Stromal cell of bone marrow (primary cell): Measurements from ENCODE around the gene KLHL8.

ENCODE experiments used
- DNase-seq: peaks from one replicate; pipeline ENCODE4 v3.0.0-alpha.2; 2012; ENCODE audit warnings: low read depth

Gene KLHL8

GRCh38 chr4:87220094-87220822 is at the start of gene KLHL8:
Gene KLHL8, minus strand, starts transcription at chr4:87220618. Its CDS starts 25,079 bp downstream, at chr4:87195539.
- peak; percentile 79 for DNase-seq

GRCh38 chr4:87270144-87270543 is 49.7 kb upstream of the KLHL8 start:
- peak; percentile 27 for DNase-seq

GRCh38 chr4:87268411-87268810 is 48.0 kb upstream of the KLHL8 start:
- DNase-seq, result no peak

- no peak for DNase-seq
Observed at GRCh38 chr4:87266986-87267385, 46.6 kb upstream of the KLHL8 start.

DNA sequence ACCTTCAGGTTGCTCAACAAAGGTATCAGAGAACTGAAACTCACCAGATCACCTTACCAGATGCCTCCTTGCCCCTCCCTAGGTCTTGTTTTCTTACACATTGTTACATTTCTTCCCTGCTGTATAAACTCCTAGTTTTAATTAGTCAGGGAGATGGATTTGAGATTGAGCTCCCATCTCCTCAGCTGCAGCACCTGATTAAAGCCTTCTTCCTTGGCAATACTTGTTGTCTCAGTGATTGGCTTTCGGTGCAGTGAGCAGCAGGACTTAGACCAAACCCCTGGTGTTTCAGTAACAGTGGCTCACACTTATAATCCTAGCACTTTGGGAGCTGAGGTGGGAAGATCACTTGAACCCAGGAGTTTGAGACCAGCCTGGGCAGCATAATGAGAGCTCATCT is 42.5 kb upstream of the KLHL8 start:
- DNase-seq, result no peak

DNA sequence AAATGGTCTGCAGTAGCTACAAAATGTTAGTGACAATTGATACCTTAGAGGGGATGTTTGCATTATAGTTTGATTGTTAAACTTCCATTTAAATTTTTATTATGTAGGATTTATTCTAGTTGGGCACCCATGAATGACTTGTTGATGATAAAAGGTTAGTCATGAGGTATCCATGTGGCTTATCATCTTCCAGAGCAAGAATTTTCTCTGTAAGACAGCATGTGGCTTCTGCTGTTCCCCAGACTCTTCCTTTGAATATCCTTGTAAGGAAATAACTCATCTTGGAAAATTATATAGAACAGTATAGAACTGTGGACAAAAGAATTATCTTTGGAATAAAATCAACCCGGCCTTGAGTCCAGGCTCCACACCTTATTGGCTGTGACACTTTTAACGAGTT is 40.1 kb upstream of the KLHL8 start:
- DNase-seq, result no peak

- no peak for DNase-seq
Observed at GRCh38 chr4:87258677-87259076, 38.3 kb upstream of the KLHL8 start.

GRCh38 chr4:87257523-87257922 is 37.1 kb upstream of the KLHL8 start:
- no peak for DNase-seq

DNA sequence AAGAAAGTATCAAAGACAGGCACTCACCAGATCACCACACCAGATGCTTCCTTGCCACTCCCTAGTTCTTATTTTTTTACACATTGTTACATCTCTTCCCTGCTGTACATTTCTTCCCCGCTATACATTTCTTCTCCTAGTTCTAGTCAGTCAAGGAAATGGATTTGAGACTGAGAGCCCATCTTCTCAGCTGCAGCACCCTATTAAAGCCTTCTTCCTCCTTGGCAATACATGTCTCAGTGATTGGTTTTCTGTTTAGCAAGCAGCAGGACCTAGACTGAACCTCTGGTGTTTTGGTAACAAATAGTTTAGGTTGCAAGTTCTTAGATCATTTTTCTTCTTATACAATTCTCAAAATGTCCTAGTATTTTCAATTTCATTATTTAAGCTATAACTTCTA is 35.3 kb upstream of the KLHL8 start:
- no peak for DNase-seq

GRCh38 chr4:87251106-87251505 is 30.7 kb upstream of the KLHL8 start:
- no peak for DNase-seq

DNA sequence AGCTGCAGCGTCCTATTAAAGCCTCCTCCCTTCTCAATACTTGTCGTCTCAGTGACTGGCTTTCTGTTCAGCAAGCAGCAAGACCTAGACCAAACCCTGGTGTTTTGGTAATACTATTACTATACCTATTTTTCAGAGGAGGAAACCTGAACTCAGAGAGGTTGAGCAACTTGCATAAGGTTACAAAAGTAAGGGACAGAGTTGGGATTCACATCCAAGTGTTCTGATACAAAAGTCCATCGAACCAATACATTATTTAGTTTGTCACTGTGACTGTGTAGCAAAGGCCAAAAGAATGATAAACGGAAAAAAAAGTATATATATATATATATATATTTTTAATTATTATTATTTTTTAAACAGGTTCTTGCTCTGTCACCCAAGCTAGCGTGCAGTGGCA is 29.9 kb upstream of the KLHL8 start:
- no peak for DNase-seq

DNA sequence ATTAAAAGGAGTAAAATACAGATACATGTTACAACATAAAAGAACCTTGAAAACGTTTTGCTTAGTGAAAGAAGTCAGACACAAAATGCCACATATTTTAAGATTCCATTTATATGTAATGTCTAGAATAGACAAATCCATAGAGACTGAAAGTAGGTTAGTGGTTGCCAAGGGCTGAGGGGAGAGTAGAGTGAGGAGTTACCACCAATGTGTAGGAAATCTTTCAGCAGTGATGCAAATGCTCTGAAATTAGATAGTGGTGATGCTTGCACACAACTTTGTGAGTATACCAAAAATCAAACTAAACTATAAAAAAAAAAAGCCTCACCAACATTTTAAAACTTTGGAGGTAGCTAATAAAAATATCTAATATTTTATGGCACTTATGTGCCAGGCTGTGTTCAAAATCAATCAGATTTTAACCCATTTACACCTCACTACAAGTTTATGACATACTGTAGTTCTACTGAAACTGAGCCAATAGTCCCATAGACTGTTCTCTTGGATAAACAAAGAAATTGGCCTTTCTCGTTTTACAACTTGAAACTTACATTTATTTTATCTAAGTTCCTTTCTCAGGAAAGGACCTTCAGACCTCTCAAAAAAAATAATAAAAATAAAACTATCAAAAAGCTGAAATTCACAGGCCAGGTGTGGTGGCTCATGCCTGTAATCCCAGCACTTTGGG is 29.1 kb upstream of the KLHL8 start:
- no peak for DNase-seq

DNA sequence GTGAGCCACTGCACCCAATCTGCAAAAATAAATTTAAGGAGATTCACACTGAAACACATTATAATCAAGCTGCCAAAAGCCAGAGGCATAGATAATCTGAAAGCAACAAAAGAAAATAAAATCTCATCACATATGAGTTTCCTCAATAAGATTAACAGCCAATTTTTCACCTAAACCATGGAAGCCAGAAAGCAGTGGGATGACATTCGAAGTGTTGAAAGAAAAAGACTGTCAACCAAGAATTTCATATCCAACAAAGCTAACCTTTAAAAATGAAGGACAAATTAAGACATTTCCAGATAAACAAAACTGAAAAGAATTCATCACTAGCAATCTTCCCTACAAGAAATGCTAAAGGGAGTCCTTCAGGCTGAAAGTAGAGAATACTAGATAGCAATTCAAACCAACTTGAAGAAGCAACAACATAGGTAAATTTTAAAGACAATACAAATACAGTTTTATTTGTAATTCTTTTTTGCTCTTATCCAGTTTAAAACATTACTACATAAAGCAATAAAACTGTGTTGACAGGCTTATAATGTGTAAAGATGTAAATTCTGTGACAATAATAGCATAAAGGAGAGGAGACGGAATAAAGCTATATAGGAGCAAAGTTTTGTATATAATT is 23.1 kb upstream of the KLHL8 start:
- DNase-seq, result no peak

- DNase-seq, result no peak
Observed at GRCh38 chr4:87241336-87241735, 20.9 kb upstream of the KLHL8 start.

DNA sequence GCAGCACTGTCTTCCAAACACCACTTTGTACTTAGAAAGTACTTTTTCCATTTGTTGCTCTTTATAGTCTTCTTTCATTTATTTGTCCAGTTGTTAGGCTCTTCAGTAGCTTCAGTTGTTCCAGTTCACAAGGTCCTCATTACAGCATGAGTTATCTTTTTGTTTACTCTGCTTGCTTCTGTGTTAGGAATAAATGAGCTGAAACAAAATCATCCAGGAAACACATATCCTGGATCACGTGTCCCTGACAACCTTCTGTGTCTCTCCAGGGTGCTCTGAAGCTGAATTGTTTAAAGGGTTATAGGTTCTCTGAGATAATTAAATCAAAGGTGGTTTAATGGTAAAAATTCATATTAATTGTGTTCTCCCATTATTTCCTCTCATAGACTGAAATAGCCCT is 19.9 kb upstream of the KLHL8 start:
- no peak for DNase-seq

GRCh38 chr4:87239821-87240220 is 19.4 kb upstream of the KLHL8 start:
- no peak for DNase-seq

DNA sequence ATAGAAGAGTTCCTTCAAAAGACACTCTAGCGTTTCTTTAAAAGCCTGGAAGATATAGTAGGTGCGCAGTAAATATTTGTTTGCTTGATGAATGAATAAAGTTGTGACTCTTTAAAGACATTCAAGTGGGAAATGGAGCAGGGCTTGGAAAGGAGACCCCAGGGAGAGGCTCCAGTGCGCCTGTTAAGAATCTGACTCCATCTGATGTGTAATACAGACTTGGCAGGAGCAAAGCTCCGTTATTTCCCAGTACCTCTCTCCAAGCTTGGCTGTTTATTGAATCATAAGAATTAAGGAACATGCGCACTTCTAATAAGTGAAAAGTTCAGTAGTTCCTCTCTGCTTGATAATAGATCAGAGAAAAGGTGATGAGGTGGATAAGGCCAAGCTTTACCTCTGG is 18.8 kb upstream of the KLHL8 start:
- DNase-seq, result no peak

- DNase-seq, result no peak
Observed at GRCh38 chr4:87236861-87237260, 16.4 kb upstream of the KLHL8 start.

GRCh38 chr4:87235020-87235671 is 14.7 kb upstream of the KLHL8 start:
- DNase-seq, result no peak

DNA sequence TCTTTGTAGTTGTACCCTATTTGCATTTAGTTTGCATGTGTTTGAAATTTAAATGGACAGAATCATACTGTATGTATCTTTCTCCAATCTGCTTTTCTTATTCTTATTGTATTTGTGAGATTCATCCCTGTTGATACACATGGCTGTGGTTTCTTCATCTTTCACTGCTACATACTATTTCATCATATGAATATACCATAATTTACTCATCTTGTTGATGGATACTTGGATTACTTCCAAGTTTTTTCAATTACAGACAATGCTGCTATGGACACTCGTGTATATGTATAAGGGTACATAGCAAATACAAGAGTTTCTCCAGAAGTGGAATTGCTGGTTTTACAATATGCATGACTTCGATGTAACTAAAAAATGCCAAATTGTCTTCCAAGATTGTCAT is 11.8 kb upstream of the KLHL8 start:
- no peak for DNase-seq

- no peak for DNase-seq
Observed at GRCh38 chr4:87230806-87231205, 10.4 kb upstream of the KLHL8 start.

GRCh38 chr4:87229979-87230378 is 9.6 kb upstream of the KLHL8 start:
- DNase-seq, result no peak
